HEK293 (cell line): ENCODE measurements around the gene DDX43.
A peak's percentile ranks its signal among the peaks of the same experiment; 100 is the strongest.

Experiments used
- SP2 ChIP-seq: fragments of 450-650 bp; formaldehyde crosslinking; IDR thresholded peaks from 2 replicates; pipeline ENCODE4 v1.5.1; 2016; ENCODE audit warnings: missing biosample characterization, missing genetic modification characterization
- TF ChIP-seq, protein P1 (sequence below): fragments of 450-650 bp; formaldehyde crosslinking; IDR thresholded peaks from 2 replicates; pipeline ENCODE4 v1.5.1; 2016; ENCODE audit warnings: missing biosample characterization, missing genetic modification characterization, low read depth

DNA sequence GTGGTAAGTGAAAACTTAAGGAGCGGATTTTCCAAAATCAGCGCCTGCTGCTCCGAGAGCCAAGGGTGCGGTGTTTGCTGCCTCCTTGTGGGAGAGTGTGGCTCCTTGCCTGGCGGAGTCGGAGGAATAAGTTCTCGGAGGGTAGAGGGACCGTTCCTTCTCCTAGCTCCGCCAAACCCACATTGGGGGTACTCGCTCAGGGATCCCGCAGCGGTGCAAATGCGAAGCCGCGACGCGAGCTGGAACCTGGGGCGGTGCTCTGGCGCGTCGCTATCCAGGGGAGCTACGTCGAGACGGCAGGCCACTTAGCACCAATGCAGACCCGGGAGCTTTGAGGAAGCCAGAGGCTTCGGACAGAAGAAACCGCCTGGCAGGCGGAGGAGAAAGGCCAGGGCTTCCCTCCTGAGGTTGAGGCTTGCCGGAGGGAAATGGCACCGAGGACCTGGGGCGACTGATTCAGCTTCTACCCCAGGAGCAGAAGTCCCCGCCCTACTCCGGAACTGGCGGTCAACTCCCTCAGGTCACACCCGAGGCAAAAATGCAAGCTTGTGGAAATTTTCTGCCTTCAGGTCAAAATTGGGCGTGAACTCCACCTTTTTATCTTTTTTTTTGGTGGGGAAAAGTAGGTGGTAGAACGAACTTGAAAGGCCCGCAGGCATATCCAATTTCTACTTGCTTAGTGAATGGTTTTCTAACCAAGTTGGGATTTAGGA, 5.7 kb upstream of the DDX43 start:
- peak; percentile 43 for TF ChIP-seq SP2
- TF ChIP-seq, protein P1, sequence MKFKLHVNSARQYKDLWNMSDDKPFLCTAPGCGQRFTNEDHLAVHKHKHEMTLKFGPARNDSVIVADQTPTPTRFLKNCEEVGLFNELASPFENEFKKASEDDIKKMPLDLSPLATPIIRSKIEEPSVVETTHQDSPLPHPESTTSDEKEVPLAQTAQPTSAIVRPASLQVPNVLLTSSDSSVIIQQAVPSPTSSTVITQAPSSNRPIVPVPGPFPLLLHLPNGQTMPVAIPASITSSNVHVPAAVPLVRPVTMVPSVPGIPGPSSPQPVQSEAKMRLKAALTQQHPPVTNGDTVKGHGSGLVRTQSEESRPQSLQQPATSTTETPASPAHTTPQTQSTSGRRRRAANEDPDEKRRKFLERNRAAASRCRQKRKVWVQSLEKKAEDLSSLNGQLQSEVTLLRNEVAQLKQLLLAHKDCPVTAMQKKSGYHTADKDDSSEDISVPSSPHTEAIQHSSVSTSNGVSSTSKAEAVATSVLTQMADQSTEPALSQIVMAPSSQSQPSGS (tag by site-specific recombination) = no peak
